Astrocyte of the spinal cord (primary cell): Measurements from ENCODE around the gene SNCAIP.

Source experiments
- DNase-seq: peaks from one replicate; pipeline ENCODE4 v3.0.0; 2011; ENCODE audit warnings: low read depth, low spot score
- H3K4me3 ChIP-seq: 2 replicates; pipeline ENCODE4 v1.5.1; 2011; ENCODE audit warnings: low read depth, mild to moderate bottlenecking, low read length, moderate library complexity
- CTCF ChIP-seq: IDR thresholded peaks from 2 replicates; pipeline ENCODE4 v1.5.1; 2012; ENCODE audit warnings: low read depth, mild to moderate bottlenecking, low read length, inconsistent platforms
- in situ Hi-C: cut with HindIII; loops from 2 replicates; pipeline ENCODE4 v1.10.0; 2017; ENCODE audit warnings: low sequenced_read_pairs

The SNCAIP gene

GRCh38 chr5:122394284-122394930, 82.4 kb downstream of the SNCAIP start:
- TF ChIP-seq CTCF, result no peak
- in situ Hi-C loops, result no loop called here
- H3K4me3 ChIP-seq, result no peak overlapping the region
- no peak for DNase-seq

DNA sequence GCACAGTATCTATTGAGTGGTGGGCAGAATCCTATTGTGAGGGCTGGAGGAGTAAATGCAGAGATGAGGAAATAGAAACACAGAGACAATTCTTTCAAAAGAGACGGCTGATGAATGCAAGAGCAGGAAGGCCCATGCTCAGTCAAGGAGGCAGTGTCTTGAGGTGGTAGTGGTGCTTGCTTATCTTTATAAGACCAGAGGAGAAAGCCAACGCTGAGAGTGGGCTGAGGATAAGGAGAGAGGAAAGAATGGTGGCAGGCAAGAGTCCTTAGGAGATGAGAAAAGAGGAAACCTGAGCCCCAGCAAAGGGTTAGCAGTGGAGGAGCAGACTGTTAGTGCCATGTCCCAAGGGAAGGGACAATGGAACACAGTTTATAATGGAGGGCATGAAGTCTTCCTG, 86.0 kb downstream of the SNCAIP start:
- DNase-seq, result no peak
- H3K4me3 ChIP-seq, result no peak overlapping the region
- no peak for TF ChIP-seq CTCF
- in situ Hi-C loops, result no loop called here

- in situ Hi-C loops, result no loop called here
- no peak for TF ChIP-seq CTCF
- no peak overlapping the region for H3K4me3 ChIP-seq
- DNase-seq, result no peak
These were observed 88.3 kb downstream of the SNCAIP start for GRCh38 chr5:122400341-122400740.

- no peak for DNase-seq
- no peak overlapping the region for H3K4me3 ChIP-seq
- in situ Hi-C loops, result no loop called here
- TF ChIP-seq CTCF, result no peak
These were observed 88.9 kb downstream of the SNCAIP start for GRCh38 chr5:122400938-122401337.

DNA sequence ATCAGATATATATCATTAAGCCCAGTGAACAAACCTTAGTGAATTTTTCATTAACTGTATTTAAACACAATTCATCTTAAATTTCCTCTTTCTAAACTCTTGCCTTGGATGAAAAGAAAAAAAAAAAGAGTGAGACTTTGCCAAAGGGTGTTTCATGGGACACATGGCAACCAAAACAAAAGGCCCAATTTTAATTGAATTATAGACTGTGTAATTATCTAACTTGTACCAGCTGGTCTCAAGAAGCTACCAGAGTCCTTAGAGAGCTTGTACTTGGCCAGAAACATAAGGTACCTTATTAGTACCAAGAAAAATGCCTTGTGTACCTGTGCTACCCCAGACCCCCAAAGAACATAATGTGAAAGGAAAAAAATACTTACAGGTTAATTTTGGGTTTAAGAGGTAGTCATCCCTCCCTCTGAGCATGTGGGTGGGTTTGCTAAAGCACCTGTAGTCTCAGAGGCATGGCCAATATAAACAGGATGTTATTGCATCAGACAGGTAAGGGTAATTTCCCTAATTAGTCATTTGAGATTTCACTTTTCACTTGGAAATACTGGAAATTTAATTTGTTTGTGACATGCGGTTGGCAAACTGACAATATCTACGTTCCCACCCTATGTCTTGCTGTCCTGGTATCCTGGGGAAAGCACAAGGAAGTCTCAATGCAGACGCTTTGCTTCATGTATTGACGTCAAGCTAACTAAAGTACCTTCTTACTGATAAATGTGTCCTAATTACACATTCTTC, 90.1 kb downstream of the SNCAIP start:
- in situ Hi-C loops, result no loop called here
- H3K4me3 ChIP-seq, result no peak overlapping the region
- no peak for TF ChIP-seq CTCF
- DNase-seq, result no peak

DNA sequence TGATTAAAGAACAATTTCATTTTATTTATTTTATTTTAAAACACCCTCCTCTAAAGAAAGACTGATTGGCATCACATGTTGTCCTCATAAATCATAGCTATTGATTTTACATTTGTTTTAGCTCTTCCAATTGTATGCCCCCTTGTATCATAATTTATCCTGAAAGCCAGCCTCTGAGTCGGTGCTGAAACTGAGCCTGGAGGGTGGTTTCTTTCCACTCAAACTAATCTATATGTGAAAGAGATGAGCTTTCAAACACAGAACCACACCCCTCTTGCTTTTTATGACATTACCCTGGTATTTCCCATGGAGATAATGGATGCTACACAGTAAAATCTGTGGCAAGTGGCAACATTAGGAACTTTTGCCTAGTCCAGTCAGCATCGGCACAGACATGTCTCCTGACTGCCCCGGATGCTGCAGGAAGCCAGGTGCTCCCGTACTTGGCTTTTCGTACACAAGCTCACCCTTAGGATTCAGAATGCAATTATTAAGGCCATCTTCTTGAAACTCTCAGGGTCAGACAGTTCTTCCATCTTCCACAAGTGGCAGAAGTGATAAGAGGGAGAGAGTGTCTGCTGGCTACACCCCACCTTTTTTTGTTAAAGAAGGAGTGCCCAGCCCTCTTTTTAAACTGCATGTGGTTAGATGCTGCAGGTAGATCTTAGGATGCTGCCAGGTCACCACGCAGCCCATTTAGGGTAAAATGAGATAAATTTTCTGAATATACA, 91.1 kb downstream of the SNCAIP start:
- in situ Hi-C loops, result no loop called here
- TF ChIP-seq CTCF, result no peak
- no peak overlapping the region for H3K4me3 ChIP-seq
- DNase-seq, result no peak
